ENCODE data around the gene OR2T5. TPM values are rescaled to one million over a fixed set of nuclear protein-coding genes. Genes with fewer than 3 reads are reported as not detected.
"Not testable (repeated sequence)": the region's sequence is repeated elsewhere in the genome, so short reads cannot be mapped to it uniquely, and the experiment has no call there.

The OR2T5 gene
- total and polyA plus RNA-seq, 10 of the 15 experiments (the other 5 are each of a cell fraction or from before 2014, with no cell fraction given), result 0.07 to 1.5 (median 0.59) TPM; not detected in 1

GRCh38 chr1:248442500-248443277 is 45.7 kb upstream of the OR2T5 start:
- POLR2A ChIA-PET, result not testable (repeated sequence)

GRCh38 chr1:248444603-248445002 is 43.8 kb upstream of the OR2T5 start:
- SMC1A ChIA-PET (ENCODE audit: uncharacterized antibody, unreplicated experiment); H3K4me2 ChIP-seq (ENCODE audit: control insufficient read depth, insufficient read depth); H3K79me2 ChIP-seq (ENCODE audit: control insufficient read depth, insufficient read depth, low read length); H3K27me3 ChIP-seq (replicated peaks in 1 of 2; ENCODE audit: control insufficient read depth in 2 of 2, insufficient read depth in 2 of 2, low read length in 1 of 2); RAD21 ChIA-PET (ENCODE audit: unreplicated experiment); H4K20me1 ChIP-seq (ENCODE audit: control insufficient read depth, insufficient read depth); POLR2A ChIA-PET; DNase-seq (ENCODE audit: low read depth, low spot score); ATAC-seq; BruUV-seq (replicated peaks); H3K27ac ChIP-seq (ENCODE audit: control insufficient read depth, insufficient read depth); FAIRE-seq; H3K9ac ChIP-seq (ENCODE audit: control insufficient read depth, insufficient read depth, low read length); CTCF ChIA-PET; H3K36me3 ChIP-seq (ENCODE audit: control insufficient read depth in 2 of 2, insufficient read depth in 2 of 2, low read length in 1 of 2); H2AFZ ChIP-seq (ENCODE audit: control insufficient read depth, low read depth, low read length); H3K4me1 ChIP-seq (ENCODE audit: control insufficient read depth, insufficient read depth, low read length); H3K4me3 ChIP-seq; H3K9me3 ChIP-seq (replicated peaks; ENCODE audit: control insufficient read depth, insufficient read depth, low read length): not testable (repeated sequence)
- intact Hi-C loops (cut with micrococcal nuclease; ENCODE audit: unreplicated experiment), result loop anchor here (5.0 kb wide), 1 partner anchor 37 kb away; no protein-coding TSS in a partner anchor
- in situ Hi-C loops (cut with MboI), result loop anchor here (25.0 kb wide), 1 partner anchor 1082 kb away; no protein-coding TSS in a partner anchor
- whole genome bisulfite sequencing (ENCODE audit: insufficient coverage, insufficient replicate concordance, low lambda C conversion rate, missing lambda C conversion rate), result 57% methylated on average over 4 of the region's 4 CpGs
- TF ChIP-seq CEBPB (IDR thresholded peaks at IDR 0.05; ENCODE audit: borderline replicate concordance in 1 of 2, low read depth in 2 of 2, low read length in 2 of 2), result 0 out of 4 replicates have a peak, but pooled peaks of 1 of the 2 experiments have one; percentile 19

More at GRCh38 chr1:248442500-248443277, 45.7 kb upstream of the OR2T5 start:
- peaks cover 20% of the 10 kb centered on the region for H3K4me1 ChIP-seq (ENCODE audit: control insufficient read depth, insufficient read depth, low read length)
- H2AFZ ChIP-seq (ENCODE audit: control insufficient read depth, low read depth, low read length); H3K9ac ChIP-seq (ENCODE audit: control insufficient read depth, insufficient read depth, low read length); FAIRE-seq; H3K27me3 ChIP-seq (replicated peaks in 1 of 2; ENCODE audit: control insufficient read depth in 2 of 2, insufficient read depth in 2 of 2, low read length in 1 of 2); RAD21 ChIA-PET (ENCODE audit: unreplicated experiment); H3K79me2 ChIP-seq (ENCODE audit: control insufficient read depth, insufficient read depth, low read length); H3K36me3 ChIP-seq (ENCODE audit: control insufficient read depth in 2 of 2, insufficient read depth in 2 of 2, low read length in 1 of 2); H3K9me3 ChIP-seq (replicated peaks; ENCODE audit: control insufficient read depth, insufficient read depth, low read length); H3K27ac ChIP-seq (ENCODE audit: control insufficient read depth, insufficient read depth); DNase-seq (ENCODE audit: low read depth, low spot score); H3K4me2 ChIP-seq (ENCODE audit: control insufficient read depth, insufficient read depth); H4K20me1 ChIP-seq (ENCODE audit: control insufficient read depth, insufficient read depth); CTCF ChIA-PET; H3K4me3 ChIP-seq; BruUV-seq (replicated peaks): not testable (repeated sequence)
- TF ChIP-seq BHLHE40 (IDR thresholded peaks at IDR 0.05; ENCODE audit: borderline replicate concordance in 1 of 2, low read depth in 2 of 2, low read length in 1 of 2) (peak in 1 of 2 experiments; percentile 19; a peak in 1 of 4 replicates), PKNOX1 (IDR thresholded peaks at IDR 0.05) (peak; percentile 64), RUNX3 (IDR thresholded peaks at IDR 0.05; ENCODE audit: low read length) (0 out of 2 replicates have a peak, but pooled peaks have one; percentile 21)
- SMC1A ChIA-PET (ENCODE audit: uncharacterized antibody, unreplicated experiment), result interaction anchor here (0.7 kb wide), 1 partner anchor 209 kb away, joined by 3 read pairs; no protein-coding TSS in a partner anchor
- ATAC-seq, result peak; percentile 38
- intact Hi-C loops (cut with micrococcal nuclease; ENCODE audit: unreplicated experiment), result loop anchor here (5.0 kb wide), 1 partner anchor 35 kb away; no protein-coding TSS in a partner anchor
- in situ Hi-C loops (cut with MboI), result loop anchor here (25.0 kb wide), 1 partner anchor 1080 kb away; no protein-coding TSS in a partner anchor
- 67% methylated on average over 1 of the region's 2 CpGs for WGBS (ENCODE audit: insufficient coverage, insufficient replicate concordance, low lambda C conversion rate, missing lambda C conversion rate)

DNA sequence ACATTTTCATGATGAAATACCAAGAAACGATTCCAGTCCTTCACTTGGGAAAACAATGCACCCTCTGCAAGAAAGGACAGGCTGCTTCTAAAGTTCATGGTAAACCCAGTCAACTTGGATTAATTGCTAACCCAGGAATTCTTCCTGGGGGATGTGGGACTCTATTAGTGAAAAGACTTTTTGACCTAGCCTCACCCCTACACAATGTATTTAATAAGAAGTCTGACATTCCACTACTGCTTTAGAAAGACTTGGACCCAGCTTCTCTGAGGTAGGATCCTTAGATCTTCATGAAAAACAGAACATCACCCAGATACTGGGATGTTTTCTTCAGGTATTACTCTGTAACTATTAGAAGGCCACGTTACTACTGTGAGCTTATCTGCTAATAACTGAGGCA is 43.0 kb upstream of the OR2T5 start, which contains the start of gene OR2T2:
Gene OR2T2 (plus strand): TSS at position 239 of the 400 bp plus-strand sequence. CDS start 7,161 bp downstream, outside the sequence.
- POLR2A ChIA-PET, result interaction anchor here (1.3 to 1.5 kb wide), 2 partner anchors 360 to 392 kb away, joined by 3 read pairs; no protein-coding TSS in a partner anchor
- H3K79me2 ChIP-seq (ENCODE audit: control insufficient read depth, insufficient read depth, low read length); H3K27ac ChIP-seq (ENCODE audit: control insufficient read depth, insufficient read depth); H3K9me3 ChIP-seq (replicated peaks; ENCODE audit: control insufficient read depth, insufficient read depth, low read length); BruUV-seq (replicated peaks); H4K20me1 ChIP-seq (ENCODE audit: control insufficient read depth, insufficient read depth); H3K4me2 ChIP-seq (ENCODE audit: control insufficient read depth, insufficient read depth); DNase-seq (ENCODE audit: low read depth, low spot score); H3K27me3 ChIP-seq (replicated peaks in 1 of 2; ENCODE audit: control insufficient read depth in 2 of 2, insufficient read depth in 2 of 2, low read length in 1 of 2); H3K4me1 ChIP-seq (ENCODE audit: control insufficient read depth, insufficient read depth, low read length); RAD21 ChIA-PET (ENCODE audit: unreplicated experiment); ATAC-seq; H3K4me3 ChIP-seq; H3K9ac ChIP-seq (ENCODE audit: control insufficient read depth, insufficient read depth, low read length); intact Hi-C loops (cut with micrococcal nuclease; ENCODE audit: unreplicated experiment); H2AFZ ChIP-seq (ENCODE audit: control insufficient read depth, low read depth, low read length); FAIRE-seq; H3K36me3 ChIP-seq (ENCODE audit: control insufficient read depth in 2 of 2, insufficient read depth in 2 of 2, low read length in 1 of 2): not testable (repeated sequence)
- SMC1A ChIA-PET (ENCODE audit: uncharacterized antibody, unreplicated experiment), result interaction anchor here (0.7 to 1.5 kb wide), 3 partner anchors 244 to 361 kb away, joined by 3 to 4 read pairs (median 3); no protein-coding TSS in a partner anchor
- 67% methylated on average over 1 of the region's 2 CpGs for WGBS (ENCODE audit: insufficient coverage, insufficient replicate concordance, low lambda C conversion rate, missing lambda C conversion rate)
- CTCF ChIA-PET, result interaction anchor here (1.4 kb wide), 1 partner anchor 41 kb away, joined by 5 read pairs; no protein-coding TSS in a partner anchor
- in situ Hi-C loops (cut with MboI), result loop anchor here (25.0 kb wide), 1 partner anchor 1083 kb away; no protein-coding TSS in a partner anchor
